PC-9 (cell line): ENCODE measurements around the gene GAS1.

Experiments used
- CTCF ChIP-seq: fragments of 200-600 bp; sonication (generic); conservative IDR thresholded peaks from 2 replicates; pipeline ENCODE4 v1.6.1; 2017; ENCODE audit warnings: mixed run types, antibody characterized with exemption, mild to moderate bottlenecking, moderate library complexity
- EZH2 ChIP-seq: fragments of 200-600 bp; sonication (generic); IDR thresholded peaks from 2 replicates; pipeline ENCODE4 v1.8.0; 2017; ENCODE audit warnings: antibody characterized with exemption, low read depth

- TF ChIP-seq CTCF (no peak), EZH2 (no peak)
These were observed 35.9 kb upstream of the GAS1 start for GRCh38 chr9:86983249-86983619.
